Epidermal melanocyte (primary cell): Measurements from ENCODE around the gene GALNT14.

Experiments
- DNase-seq: peaks from one replicate; pipeline ENCODE4 v3.0.0; 2011; ENCODE audit warnings: low spot score; ENCODE audit not compliant: insufficient read length

GALNT14 gene

DNA sequence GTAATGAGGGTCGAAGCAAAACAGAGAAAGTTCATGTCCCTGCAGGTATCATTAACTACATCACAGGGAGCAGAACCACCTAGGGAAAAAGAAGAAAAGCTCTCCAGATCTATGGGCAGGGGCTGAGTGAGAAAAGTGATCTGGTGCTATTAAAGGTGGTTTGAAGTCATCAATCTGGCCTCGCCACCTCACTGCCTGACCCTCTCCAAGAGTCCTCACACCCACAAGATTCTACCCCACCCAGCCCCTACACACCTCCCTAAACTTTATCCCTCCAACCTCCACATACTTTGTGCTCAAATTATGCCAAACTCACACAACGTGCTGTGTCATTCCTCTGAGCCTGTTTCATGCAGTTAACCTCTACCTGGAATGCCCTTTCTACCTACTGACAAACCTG is 2.2 kb downstream of the GALNT14 start:
- DNase-seq, result no peak

DNA sequence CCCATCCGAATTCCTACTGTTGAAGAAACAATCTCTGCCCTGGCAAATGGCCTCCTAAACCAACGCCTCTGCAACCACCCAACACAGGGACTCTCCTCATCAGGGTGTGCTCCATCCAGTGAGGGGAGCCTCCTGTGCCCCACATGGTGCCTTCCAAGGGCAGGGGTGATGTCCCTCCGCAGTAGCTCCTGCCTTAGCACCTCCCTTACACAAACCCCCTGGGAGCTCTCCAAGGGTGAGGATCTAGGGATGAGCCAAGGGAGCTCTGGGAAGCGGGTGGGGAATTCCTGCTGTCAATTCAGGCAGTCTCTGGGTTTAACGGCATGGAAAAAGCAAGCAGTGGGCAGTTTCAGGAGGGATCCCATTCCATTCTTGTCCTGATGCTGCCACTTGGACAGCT is 3.8 kb downstream of the GALNT14 start:
- DNase-seq, result no peak

DNA sequence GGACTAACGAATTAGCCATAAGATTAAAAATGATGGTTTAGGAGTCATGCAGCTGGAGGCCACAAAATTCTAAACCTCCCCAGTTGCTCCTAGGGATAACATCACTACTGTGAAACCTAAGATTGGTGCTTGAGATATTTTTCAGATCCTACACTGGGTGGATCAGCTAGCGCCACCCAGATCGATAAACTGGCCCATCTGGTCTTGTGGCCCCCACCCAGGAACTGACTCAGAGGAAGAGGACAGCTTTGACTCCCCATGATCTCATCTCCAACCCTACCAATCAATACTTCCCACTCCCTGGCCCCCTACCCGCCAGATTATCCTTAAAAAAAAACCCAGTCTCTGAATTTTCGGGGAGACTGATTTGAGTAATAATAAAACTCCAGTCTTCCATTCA is 5.5 kb downstream of the GALNT14 start:
- DNase-seq, result no peak

DNA sequence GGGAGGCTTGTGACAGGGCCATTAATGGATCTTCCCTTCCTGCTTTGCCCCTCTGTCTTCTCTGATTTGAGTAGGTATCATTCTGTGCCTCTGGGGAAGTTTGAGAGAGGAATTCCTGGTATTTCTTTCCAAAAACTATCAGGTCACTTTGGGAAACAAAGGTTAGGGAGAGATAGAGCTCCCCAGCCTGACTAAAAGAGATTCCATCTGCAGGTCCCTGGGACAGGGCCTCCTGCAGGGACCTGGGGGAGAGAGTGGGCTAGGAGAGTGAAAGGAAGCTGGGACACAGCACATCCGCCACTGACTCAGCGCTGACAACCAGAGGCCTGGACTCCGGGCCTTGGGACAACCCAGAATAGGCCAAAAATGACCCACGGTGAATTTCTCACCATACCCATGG is 6.4 kb downstream of the GALNT14 start:
- DNase-seq, result no peak

DNA sequence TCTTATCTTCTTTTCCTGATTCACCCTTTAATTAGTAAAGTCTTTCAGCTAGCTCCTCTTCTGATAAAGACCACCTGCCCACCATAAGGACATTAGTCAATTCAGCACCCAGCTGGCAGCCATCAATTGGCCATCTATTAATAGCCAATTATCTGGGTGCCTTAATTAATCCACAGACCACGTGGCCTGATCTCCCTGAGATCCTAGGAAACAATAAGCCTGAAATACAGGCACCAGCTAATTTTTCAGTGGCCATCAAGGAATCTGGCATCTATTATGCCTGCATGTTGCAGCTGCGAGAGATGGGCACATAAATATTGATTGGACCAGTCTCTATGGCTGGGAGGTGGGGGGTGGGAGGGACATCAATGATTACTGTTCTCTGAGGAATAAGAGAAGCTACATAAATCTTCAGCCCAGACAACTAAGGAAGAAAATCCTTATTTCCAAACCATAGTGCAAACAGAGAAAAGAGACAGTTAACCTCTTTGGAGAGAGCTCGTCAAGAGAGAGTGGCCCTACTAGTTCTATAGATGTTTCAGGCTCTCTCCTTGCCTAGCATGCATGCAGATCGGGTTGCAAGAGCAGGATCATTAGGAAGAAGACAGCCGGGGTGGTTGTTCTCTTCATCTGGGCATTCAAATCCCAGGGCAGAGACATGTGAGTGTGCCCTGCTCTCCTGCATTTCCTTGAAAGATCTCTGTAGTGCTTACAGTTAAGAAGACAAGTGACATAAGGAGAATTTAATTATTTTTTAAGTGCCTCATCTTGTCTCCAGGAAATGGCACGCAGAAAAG is 8.7 kb downstream of the GALNT14 start:
- no peak for DNase-seq

DNA sequence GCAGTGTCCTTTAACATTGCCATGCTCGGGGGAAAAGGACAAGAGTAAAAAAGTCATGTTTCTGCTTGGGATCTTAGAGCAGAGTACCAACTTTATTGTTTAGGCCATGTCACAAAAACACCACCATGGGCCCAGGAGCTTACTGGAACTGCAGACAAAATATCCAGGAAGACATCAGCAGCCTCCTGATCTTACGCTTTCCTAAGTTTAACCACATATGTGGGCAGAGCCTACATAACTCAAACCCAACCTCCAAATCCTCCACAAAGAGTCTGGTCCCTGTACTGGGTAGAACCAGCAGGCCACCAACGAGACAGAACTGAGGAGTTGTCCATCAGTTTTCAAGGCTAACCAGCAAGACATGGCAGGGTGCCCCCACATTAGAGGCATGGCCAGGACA is 10.3 kb downstream of the GALNT14 start:
- no peak for DNase-seq

DNA sequence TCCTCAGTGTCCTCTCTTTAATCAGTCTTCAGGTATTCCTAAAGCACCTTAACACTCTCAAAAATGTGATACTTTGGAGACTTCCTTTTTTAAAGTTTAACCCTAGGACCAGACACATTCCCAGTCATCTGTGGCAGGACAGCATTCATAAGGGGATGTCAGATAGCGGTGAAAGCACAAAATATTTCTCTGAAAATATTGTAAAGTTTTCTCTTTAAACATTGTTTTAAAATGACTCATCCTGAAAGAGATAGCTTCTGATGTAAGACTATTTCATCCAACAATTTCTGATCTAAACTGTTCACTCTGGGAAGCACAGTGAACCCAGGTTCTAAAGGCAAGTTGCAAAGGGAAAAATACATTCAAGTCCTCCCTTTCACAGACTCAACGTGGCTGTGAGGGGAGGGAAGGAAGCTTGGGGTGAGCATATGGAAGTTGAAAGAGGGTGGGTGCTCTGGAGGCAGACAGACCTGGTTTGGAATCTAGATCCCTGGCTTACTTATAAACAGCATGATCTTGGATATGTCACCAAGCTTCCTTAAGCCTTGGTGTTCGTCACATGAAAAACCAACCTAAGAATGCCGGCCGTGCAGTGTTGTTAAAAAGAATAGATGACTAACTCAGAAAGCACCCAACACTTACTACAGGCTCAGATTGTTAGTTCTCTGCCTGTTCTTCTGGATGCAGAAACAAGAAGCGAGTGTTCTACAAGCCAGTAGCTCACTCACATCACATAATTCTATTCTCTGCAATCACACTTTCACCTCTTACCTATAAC is 12.1 kb downstream of the GALNT14 start:
- no peak for DNase-seq

DNA sequence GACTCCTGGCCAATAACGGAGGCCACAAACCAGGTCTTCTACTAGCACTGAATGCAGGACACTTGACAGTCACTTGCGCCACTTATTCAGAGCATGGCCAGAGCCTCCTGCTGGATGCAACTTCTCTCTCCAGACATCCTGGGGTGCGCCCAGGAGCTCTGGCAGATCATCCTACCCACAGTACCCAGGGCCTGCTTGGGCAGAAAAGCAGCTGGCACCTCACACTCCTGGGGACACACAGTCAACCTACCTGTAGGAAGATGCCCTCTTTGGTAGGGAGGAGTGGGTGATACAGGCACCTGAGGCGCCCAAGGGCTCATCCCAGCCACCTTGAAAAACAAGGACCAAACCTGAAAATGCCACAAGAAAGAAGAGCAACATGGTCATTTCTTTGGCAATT is 13.3 kb downstream of the GALNT14 start:
- no peak for DNase-seq

DNA sequence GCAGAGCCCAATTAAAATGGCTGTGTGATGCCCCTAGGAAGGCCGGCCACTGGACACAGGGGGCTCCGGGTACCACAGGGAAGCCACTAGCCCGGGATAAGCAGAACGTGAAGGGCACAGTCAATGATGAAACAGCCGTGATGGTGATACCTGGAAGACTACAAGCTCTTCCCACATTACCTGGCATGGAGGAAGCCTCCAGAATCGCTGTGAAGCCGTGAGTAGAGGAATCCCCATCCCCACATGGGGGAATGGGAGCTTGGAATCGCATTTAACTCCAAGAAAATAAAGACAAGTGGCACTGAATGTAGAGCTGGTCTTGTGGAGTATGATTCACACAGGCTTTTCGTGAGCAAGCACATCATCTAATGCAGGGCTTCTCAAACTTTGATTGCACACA is 16.1 kb downstream of the GALNT14 start:
- no peak for DNase-seq

DNA sequence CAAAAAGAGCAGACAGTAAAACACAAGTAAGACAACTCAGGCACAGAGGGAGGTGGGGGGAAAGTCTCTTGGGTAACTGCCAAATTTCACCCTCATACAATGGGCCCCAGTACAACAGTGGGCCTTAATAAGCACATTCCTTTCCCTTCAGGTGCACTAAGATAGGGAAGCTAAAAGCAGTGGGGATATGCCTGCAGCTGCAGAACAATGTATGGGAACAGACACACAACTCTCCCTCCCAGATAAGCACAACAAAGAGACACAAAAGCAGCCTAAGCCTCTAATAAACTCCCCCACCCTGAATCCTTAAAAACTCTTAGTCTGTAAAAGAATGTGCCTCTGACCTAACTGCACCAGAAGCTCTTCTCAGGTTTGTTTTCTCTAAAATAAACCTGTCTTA is 24.5 kb downstream of the GALNT14 start:
- no peak for DNase-seq

DNA sequence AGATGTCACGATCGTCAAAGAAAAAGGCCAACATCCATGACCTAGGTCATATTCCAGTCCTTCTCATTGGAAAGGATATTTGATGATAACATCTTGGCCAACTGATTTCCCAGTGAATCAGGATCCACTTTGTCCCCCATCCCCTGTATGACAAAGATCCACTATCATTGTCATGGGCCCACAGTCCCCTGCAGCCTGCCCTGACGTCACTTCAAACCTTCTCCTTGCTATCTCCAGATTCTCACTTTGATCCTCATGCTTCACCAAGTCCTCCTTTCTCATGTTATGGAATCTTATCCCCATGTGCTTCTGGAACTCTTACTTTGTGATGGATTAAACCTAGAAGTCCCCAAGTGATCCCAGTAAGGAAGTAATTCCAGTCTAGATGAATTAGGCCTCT is 25.7 kb downstream of the GALNT14 start:
- no peak for DNase-seq

DNA sequence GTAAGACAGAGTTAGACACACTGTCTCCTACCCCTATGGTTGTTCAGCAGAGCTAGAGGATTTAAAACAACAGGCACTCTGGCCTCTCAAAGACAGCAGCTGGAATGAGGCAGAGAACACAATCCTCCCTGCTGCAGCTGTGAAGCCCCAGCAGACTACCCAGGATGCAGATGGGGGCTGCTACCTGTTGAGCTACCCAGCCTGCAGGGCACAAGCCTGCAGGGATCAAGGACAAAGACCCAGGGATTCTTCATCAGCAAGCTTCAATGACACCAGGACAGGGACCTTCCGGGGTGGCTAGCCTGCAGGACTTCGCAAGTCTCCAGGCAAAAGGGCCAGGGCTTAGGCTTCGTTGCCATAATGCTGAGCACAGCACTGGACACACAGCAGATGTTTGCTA is 27.2 kb downstream of the GALNT14 start:
- DNase-seq, result no peak

DNA sequence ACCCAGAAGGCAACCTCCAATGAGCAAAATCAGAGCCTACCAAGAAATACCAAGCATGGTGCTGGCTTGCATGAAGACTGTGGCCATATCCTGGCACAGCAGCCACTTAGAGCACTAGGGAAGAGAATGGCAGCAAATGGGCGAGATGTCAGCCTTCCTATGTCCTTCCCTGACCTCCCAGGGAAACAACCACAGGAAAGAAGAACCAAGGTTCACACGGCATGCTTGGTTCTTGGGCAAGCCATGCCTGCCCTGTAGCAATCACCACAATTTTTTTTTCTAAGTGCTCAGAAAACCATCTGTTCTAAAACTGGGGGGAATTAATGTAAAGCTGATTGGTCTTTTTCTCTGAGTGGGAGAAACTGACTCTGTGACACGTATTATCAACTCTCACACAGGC is 27.8 kb downstream of the GALNT14 start:
- DNase-seq, result no peak

DNA sequence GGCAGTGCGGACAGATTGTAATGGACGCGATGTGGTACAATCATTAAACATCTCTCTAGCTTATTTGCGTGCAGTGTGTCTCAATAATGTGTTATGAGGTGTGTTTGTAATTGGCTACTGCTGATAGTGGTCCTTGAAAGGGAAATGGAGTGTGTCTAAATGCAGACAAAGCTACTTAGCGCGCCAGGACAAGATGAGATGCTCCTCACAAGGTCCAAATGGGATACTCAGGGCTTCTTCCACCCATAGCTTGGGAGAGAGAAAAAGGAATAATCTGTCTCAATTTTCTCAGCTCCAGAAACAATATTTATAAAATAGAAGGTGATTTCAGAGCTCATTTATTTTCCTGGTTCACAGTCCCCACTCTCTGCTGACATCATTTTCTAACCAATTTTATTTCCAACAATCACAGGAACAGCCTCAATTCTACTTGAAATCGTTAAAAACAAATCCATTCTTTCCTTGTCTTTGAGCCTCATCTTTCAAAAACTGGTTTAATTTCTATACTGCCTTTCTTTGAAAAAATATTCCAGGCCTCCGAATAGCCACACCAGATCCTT is 28.5 kb downstream of the GALNT14 start:
- no peak for DNase-seq

DNA sequence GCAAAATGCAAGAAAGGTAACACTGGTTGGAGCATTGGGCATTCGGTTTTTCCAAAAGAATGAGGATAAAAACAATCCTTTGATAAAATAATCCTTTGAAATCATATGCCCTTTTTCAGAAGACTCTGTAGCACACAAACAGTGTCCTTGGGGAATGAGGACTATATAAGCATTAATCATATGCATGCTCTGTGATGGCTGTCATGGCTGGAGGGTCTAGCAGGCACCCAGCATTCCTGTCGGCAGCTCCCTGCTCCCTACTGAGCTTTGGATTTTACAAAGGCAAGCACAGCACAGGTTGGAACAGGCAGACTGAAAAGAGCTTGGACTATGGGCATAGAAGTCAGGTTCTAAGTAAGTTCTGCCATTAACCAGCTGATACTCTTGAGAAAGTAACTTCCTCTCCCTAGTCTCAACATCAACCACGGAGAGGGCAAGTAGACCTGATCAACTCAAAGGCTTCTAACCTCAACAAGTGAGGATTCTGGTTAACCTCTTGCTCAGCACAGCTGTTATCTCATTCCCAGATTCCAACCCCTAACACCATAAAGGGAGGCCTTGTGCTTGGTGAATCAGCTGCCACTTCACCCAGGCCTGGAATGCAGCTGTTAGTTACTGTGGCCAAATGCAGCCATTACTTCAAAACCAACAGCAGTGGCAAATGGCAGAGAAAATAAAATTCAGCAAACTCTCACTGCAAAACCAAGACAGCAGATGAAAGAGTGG is 29.5 kb downstream of the GALNT14 start:
- no peak for DNase-seq

DNA sequence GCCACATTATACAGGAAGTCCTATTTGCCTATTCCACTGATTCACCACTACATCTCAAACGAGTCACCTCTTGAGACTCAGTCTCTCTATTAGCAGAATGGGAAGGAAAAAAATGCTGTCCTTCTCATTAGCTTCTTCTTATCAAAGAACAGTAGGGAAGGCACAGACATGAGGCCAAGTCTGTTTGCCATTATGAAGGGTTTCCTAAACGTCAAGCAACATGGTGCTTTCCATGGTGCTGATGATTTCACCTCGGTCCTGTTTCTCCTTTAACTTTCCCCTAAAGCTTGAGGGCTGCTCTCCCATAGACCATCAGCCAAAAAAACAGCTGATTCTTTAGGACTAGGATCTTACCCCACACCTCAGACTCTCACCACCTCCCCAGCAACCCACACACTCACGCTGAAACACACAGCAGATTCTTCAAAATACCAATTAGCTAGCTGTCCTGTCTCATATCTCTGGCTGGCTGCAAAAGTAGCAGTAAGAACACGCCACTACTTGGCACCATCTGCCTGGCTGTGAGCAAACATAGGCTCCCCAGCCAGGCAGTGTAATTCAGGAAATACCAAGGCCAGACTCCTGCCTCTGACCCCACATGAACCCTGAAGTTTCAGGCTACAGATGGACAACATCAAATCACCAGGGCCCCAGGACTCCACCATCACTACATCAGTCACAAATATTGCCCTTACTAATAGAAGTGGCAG is 30.5 kb downstream of the GALNT14 start:
- DNase-seq, result no peak

DNA sequence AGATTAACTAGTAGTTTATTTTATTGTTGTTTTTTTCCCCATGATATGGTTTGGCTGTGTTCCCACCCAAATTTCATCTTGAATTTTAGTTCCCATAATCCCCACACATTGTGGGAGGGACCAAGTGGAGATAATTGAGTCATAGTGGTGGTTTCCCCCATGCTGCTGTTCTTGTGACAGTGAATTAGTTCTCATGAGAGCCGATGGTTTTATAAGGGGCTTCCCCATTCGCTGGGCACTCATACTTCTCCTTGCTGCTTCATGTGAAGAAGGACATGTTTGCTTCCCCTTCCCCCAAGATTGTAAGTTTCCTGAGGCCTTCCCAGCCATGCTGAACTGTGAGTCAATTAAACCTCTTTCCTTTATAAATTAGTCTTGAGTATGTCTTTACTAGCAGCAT is 36.5 kb downstream of the GALNT14 start:
- no peak for DNase-seq

DNA sequence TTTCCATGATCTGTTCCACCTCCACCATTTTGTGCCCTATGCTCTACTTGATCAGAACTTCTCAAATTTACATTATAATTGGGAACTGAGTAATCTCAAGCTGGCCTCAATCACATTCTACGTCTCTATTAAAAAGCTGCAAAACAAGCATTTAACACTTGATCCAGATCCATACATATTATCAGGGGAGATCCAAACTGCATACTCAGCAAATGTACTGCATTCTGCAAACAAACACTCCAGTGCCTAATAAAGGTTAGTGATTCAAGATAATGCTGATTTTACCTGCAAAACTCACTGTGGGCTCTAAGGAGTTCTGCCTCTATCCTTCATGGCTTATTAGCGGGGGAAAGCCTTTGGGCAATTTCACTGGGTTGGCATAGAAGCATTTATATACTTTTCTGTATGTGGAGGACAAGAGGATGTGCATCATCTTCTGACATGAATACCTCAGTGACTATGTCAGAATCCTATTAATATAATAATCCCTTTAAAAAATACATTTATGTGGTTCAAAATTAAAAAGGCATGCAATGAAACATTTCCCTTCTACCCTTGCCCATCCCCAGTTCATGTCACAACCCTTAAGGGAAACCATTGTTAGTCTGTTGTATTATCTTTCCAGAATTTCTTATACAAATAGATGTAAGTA is 40.2 kb downstream of the GALNT14 start:
- DNase-seq, result no peak

DNA sequence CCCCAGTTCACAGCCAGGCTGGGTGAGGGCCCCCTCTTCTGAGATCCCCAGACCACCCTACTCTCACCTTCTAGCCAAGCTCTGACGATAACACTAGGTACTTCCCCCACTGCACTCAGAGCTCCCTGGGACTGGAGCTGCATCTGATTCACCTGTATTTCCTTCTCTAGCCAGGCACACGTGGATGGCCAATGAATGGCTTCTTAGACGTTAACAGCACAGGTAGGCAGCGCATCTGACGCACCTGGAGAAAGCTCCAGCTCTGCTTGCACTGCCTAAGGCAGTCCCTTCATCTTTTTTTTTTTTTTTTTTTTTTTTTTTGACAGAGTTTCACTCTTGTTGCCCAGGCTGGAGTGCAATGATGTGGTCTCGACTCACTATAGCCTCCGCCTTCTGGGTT is 48.1 kb downstream of the GALNT14 start:
- DNase-seq, result no peak

DNA sequence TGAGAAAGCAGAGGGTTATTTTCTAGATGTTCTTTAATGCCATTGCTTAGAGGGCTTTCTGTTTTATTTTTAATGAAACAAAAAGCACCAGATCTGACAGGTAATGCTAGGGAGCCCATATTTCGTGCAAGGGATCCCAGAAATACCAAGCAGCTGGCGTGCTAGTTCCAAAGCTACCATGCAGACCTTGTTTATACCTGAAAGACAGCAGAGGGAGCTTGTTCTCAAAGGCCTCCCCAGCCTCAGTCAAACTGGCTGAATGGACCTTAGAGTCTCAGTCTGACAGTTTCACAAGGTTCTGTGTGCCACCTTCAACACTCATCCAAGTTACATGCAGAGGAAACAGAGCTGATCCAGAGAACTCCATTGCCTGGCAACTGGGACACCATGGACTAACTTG is 48.6 kb downstream of the GALNT14 start:
- no peak for DNase-seq
